Left lung (tissue), 10 donors: ENCODE data around the gene SPATS2. TPM values are rescaled to one million over a fixed set of nuclear protein-coding genes. Genes with fewer than 3 reads are reported as not detected.
"Not testable (repeated sequence)": the region's sequence is repeated elsewhere in the genome, so short reads cannot be mapped to it uniquely, and the experiment has no call there.

Experiments used
- ATAC-seq: fragments of 200-7000 bp; cut with Tn5 transposase; one replicate; pipeline ENCODE4 v1.9.1; 2020; ENCODE audit warnings: moderate library complexity
- DNase-seq, 4 donors: peaks; one replicate each; pipeline ENCODE4 v3.0.0-alpha.2; 2013 to 2020
- H3K27ac ChIP-seq, 2 donors: fragments of 200-600 bp; sonication (generic) in 1 of 2; one replicate each; pipeline versions ENCODE4 v1.5.0 to v1.8.0; 2020 to 2021
- H3K27me3 ChIP-seq, 2 donors: fragments of 200-600 bp; sonication (generic) in 1 of 2; one replicate each; pipeline versions ENCODE4 v1.5.0 to v1.8.0; 2020 to 2021
- H3K36me3 ChIP-seq, 2 donors: fragments of 200-600 bp; sonication (generic) in 1 of 2; one replicate each; pipeline versions ENCODE4 v1.5.0 to v1.8.0; 2020 to 2021
- H3K4me1 ChIP-seq, 2 donors: fragments of 200-600 bp; one replicate each; pipeline ENCODE4 v1.8.0; 2021
- H3K4me3 ChIP-seq, 2 donors: fragments of 200-600 bp; sonication (generic) in 1 of 2; one replicate each; pipeline versions ENCODE4 v1.5.0 to v1.8.0; 2020 to 2021; ENCODE audit warnings: mild to moderate bottlenecking in 1 of 2
- H3K9me3 ChIP-seq, 2 donors: fragments of 200-600 bp; sonication (generic) in 1 of 2; one replicate each; pipeline versions ENCODE4 v1.5.0 to v1.8.0; 2020 to 2021
- CTCF ChIP-seq, 2 donors: fragments of 200-600 bp; sonication (generic) in 1 of 2; IDR thresholded peaks; one replicate each; pipeline versions ENCODE4 v1.5.0 to v1.8.0; 2021; ENCODE audit warnings: antibody characterized with exemption in 2 of 2
- intact Hi-C, 2 donors: fragments of 100-400 bp; cut with DNase I; formaldehyde crosslinking; loops; one replicate each; pipeline versions ENCODE4 v1.11.2 to v1.14.2; 2022
- polyA plus RNA-seq, 6 donors: library from polyadenylated mRNA; unstranded; fragments of 120-200 nt; gene quantifications; one replicate each; pipeline ENCODE4 v1.2.1, GENCODE V29; 2013; ENCODE audit not compliant: insufficient read length in 6 of 6
- total RNA-seq, 2 donors: library from RNA; stranded (reverse); fragmentation: NEBNext Ultra II Directional; extraction: Animal tissue kit (Norgen Biotek cat#: 25700); gene quantifications; one replicate each; pipeline ENCODE4 v1.2.1, GENCODE V29; 2021
- donor health status: DM: no; HTN: yes; CAD: no.
- donor health status: DM: no; HTN: no; CAD: no.

The SPATS2 gene
- total and polyA plus RNA-seq, 8 donors, result 14.6 to 77.0 (median 67.7) TPM

- Histone ChIP-seq H3K27me3 (peaks cover 49 to 66% of the 10 kb centered on the region in 2 donors), H3K36me3 (peaks cover 0 to 13% of the 10 kb centered on the region in 2 donors), H3K4me1 (peaks cover 7 to 30% of the 10 kb centered on the region in 2 donors), H3K27ac (no peak overlapping the region), H3K4me3 (peak overlapping the region; percentile 11 to 13), H3K9me3 (no peaks in the 10 kb centered on the region)
- intact Hi-C loops, result no loop called here
- no peak for TF ChIP-seq CTCF (IDR thresholded peaks at IDR 0.05)
- ATAC-seq, result no peak
- DNase-seq, result no peak
Observed at GRCh38 chr12:49332891-49333371, 34.3 kb upstream of the SPATS2 start.

GRCh38 chr12:49333778-49334177 is 33.5 kb upstream of the SPATS2 start:
- ATAC-seq, intact Hi-C loops, H3K4me3 ChIP-seq, H3K27ac ChIP-seq, DNase-seq, H3K9me3 ChIP-seq: not testable (repeated sequence)
- Histone ChIP-seq H3K36me3 (peaks cover 0 to 13% of the 10 kb centered on the region in 2 donors), H3K27me3 (peaks cover 51 to 75% of the 10 kb centered on the region in 2 donors), H3K4me1 (peaks cover 7 to 30% of the 10 kb centered on the region in 2 donors)

GRCh38 chr12:49334226-49334625 is 33.0 kb upstream of the SPATS2 start:
- Histone ChIP-seq H3K36me3 (peaks cover 0 to 13% of the 10 kb centered on the region in 2 donors), H3K27ac (no peak overlapping the region), H3K27me3 (peaks cover 51 to 79% of the 10 kb centered on the region in 2 donors), H3K4me1 (peaks cover 7 to 30% of the 10 kb centered on the region in 2 donors), H3K9me3 (no peaks in the 10 kb centered on the region), H3K4me3 (no peak overlapping the region)
- intact Hi-C loops, result no loop called here
- no peak for TF ChIP-seq CTCF (IDR thresholded peaks at IDR 0.05)
- no peak for ATAC-seq
- DNase-seq, result no peak

- H3K4me1 ChIP-seq, result peaks cover 7 to 30% of the 10 kb centered on the region in 2 donors
Observed at GRCh38 chr12:49334681-49335080, 32.6 kb upstream of the SPATS2 start.

GRCh38 chr12:49335118-49335954 is 31.9 kb upstream of the SPATS2 start:
- intact Hi-C loops, result no loop called here
- no peak for DNase-seq
- H3K36me3 ChIP-seq, result peaks cover 0 to 10% of the 10 kb centered on the region in 2 donors
- no peak for TF ChIP-seq CTCF (IDR thresholded peaks at IDR 0.05)
- no peak overlapping the region for H3K27ac ChIP-seq
- peaks cover 51 to 91% of the 10 kb centered on the region in 2 donors for H3K27me3 ChIP-seq
- no peaks in the 10 kb centered on the region for H3K9me3 ChIP-seq
- H3K4me3 ChIP-seq, result no peak overlapping the region
- H3K4me1 ChIP-seq, result peaks cover 7 to 30% of the 10 kb centered on the region in 2 donors
- ATAC-seq, result no peak

More at GRCh38 chr12:49334681-49335080, 32.6 kb upstream of the SPATS2 start:
- Histone ChIP-seq H3K27ac (no peak overlapping the region), H3K27me3 (peaks cover 51 to 84% of the 10 kb centered on the region in 2 donors), H3K36me3 (peaks cover 0 to 13% of the 10 kb centered on the region in 2 donors), H3K9me3 (no peaks in the 10 kb centered on the region), H3K4me3 (no peak overlapping the region)
- TF ChIP-seq CTCF (IDR thresholded peaks at IDR 0.05), result no peak
- DNase-seq (no peak), ATAC-seq (no peak)
- intact Hi-C loops, result no loop called here
